Liver (tissue), 9 donors: ENCODE results near the gene IKBKG. TPM values are rescaled to one million over a fixed set of nuclear protein-coding genes. Genes with fewer than 3 reads are reported as not detected.

ENCODE experiments used
- DNase-seq: peaks from one replicate; pipeline ENCODE4 v3.0.0-alpha.2; 2017; ENCODE audit warnings: low spot score
- H3K27ac ChIP-seq, 2 donors: one replicate each; pipeline ENCODE4 v1.7.0; 2013; ENCODE audit warnings: inconsistent platforms in 2 of 2, low read length in 2 of 2, control low read depth in 1 of 2, low read depth in 1 of 2, mild to moderate bottlenecking in 1 of 2
- H3K27me3 ChIP-seq, 4 donors: one replicate each; pipeline versions ENCODE4 v1.6.1 to v1.7.0; 2013; ENCODE audit warnings: low read length in 3 of 4, inconsistent platforms in 1 of 4, mild to moderate bottlenecking in 1 of 4, moderate library complexity in 1 of 4; ENCODE audit not compliant: control insufficient read depth in 4 of 4, insufficient read depth in 4 of 4
- H3K36me3 ChIP-seq, 4 donors: one replicate each; pipeline versions ENCODE4 v1.6.1 to v1.7.0; 2013; ENCODE audit warnings: low read length in 3 of 4, mild to moderate bottlenecking in 3 of 4, low read depth in 1 of 4, moderate library complexity in 1 of 4; ENCODE audit not compliant: control insufficient read depth in 4 of 4, insufficient read depth in 3 of 4
- H3K4me1 ChIP-seq, 4 donors: one replicate each; pipeline versions ENCODE4 v1.6.1 to v1.7.0; 2013; ENCODE audit warnings: low read length in 3 of 4, mild to moderate bottlenecking in 3 of 4, moderate library complexity in 1 of 4; ENCODE audit not compliant: control insufficient read depth in 4 of 4, insufficient read depth in 4 of 4
- H3K4me3 ChIP-seq, 3 donors: one replicate each; pipeline versions ENCODE4 v1.6.1 to v1.7.0; 2013; ENCODE audit warnings: low read length in 3 of 3, control low read depth in 1 of 3, low read depth in 1 of 3, mild to moderate bottlenecking in 1 of 3
- H3K9ac ChIP-seq, 2 donors: one replicate each; pipeline ENCODE4 v1.7.0; 2013; ENCODE audit warnings: low read length in 2 of 2, mild to moderate bottlenecking in 2 of 2, moderate library complexity in 2 of 2, control low read depth in 1 of 2, low read depth in 1 of 2
- H3K9me3 ChIP-seq, 4 donors: one replicate each; pipeline versions ENCODE4 v1.6.1 to v1.7.0; 2013; ENCODE audit warnings: low read length in 3 of 4; ENCODE audit not compliant: control insufficient read depth in 4 of 4
- EGR1 ChIP-seq, 2 donors: IDR thresholded peaks; 2 replicates each; pipeline ENCODE4 v1.6.1; 2016 to 2018; ENCODE audit warnings: antibody characterized with exemption in 2 of 2, low read depth in 2 of 2
- FOXA1 ChIP-seq: IDR thresholded peaks from 2 replicates; pipeline ENCODE4 v1.6.1; 2016; ENCODE audit warnings: antibody characterized with exemption
- FOXA2 ChIP-seq: IDR thresholded peaks from 2 replicates; pipeline ENCODE4 v1.6.1; 2016; ENCODE audit warnings: antibody characterized with exemption
- GABPA ChIP-seq, 2 donors: IDR thresholded peaks in 1 of 2; conservative IDR thresholded peaks in 1 of 2; 2 replicates each; pipeline ENCODE4 v1.6.1; 2016; ENCODE audit warnings: antibody characterized with exemption in 2 of 2, mild to moderate bottlenecking in 1 of 2, moderate library complexity in 1 of 2
- HNF4A ChIP-seq, 2 donors: conservative IDR thresholded peaks; 2 replicates each; pipeline ENCODE4 v1.6.1; 2016; ENCODE audit warnings: antibody characterized with exemption in 2 of 2, mild to moderate bottlenecking in 2 of 2
- HNF4G ChIP-seq: IDR thresholded peaks from 2 replicates; pipeline ENCODE4 v1.6.1; 2016; ENCODE audit warnings: antibody characterized with exemption
- JUND ChIP-seq, 2 donors: IDR thresholded peaks; 2 replicates each; pipeline ENCODE4 v1.6.1; 2016; ENCODE audit warnings: antibody characterized with exemption in 2 of 2
- TAF1 ChIP-seq: conservative IDR thresholded peaks from 2 replicates; pipeline ENCODE4 v1.6.1; 2016; ENCODE audit warnings: antibody characterized with exemption, mild to moderate bottlenecking
- YY1 ChIP-seq: IDR thresholded peaks from 2 replicates; pipeline ENCODE4 v1.6.1; 2016; ENCODE audit warnings: antibody characterized with exemption, mild to moderate bottlenecking
- WGBS: extraction: QIAGEN DNeasy Blood & Tissue Kit; methylation state at CpG from one replicate; pipeline ENCODE4 v1.1.7; 2013; 5-methylcytosine and 5-hydroxymethylcytosine counted together
- polyA plus RNA-seq, 2 donors: library from polyadenylated mRNA; stranded (reverse) in 1 of 2; unstranded in 1 of 2; fragments of 200-250 nt in 1 of 2; fragments of >200 nt in 1 of 2; fragmentation: Nextera tagmentation in 1 of 2; extraction: Ambion mirVana in 1 of 2; gene quantifications; one replicate each; pipeline versions ENCODE4 v1.2.1 to v1.2.3, GENCODE V29; 2013 to 2015
- total RNA-seq, 2 donors: library from RNA; depleted of rRNA; stranded (reverse); fragments of >200 nt; gene quantifications; one replicate each; pipeline ENCODE4 v1.2.3, GENCODE V29; 2014
- TF ChIP-seq, protein P1 (sequence below): fragments of 150-350 bp; IDR thresholded peaks from 2 replicates; pipeline ENCODE4 v1.5.1; 2017; ENCODE audit warnings: improper control_type of control experiment, low read depth, low read length; ENCODE audit not compliant: missing input control
- TF ChIP-seq, protein P2 (sequence below): IDR thresholded peaks from 2 replicates; pipeline ENCODE4 v1.6.1; 2016; ENCODE audit warnings: antibody characterized with exemption, mild to moderate bottlenecking
- TF ChIP-seq, protein P3 (sequence below): IDR thresholded peaks from 2 replicates; pipeline ENCODE4 v1.6.1; 2016; ENCODE audit warnings: antibody characterized with exemption
- TF ChIP-seq, protein P4 (sequence below): IDR thresholded peaks from 2 replicates; pipeline ENCODE4 v1.6.1; 2016; ENCODE audit warnings: antibody characterized with exemption
- TF ChIP-seq, protein P5 (sequence below): IDR thresholded peaks from 2 replicates; pipeline ENCODE4 v1.6.1; 2016; ENCODE audit warnings: antibody characterized with exemption
- donor health status: healthy.
- donor health status: healthy.
- donor health status: healthy.
- donor health status: healthy.
- donor health status: healthy.

The IKBKG gene
- total and polyA plus RNA-seq, 4 donors: 17.1 to 74.1 (median 36.0) TPM

DNA sequence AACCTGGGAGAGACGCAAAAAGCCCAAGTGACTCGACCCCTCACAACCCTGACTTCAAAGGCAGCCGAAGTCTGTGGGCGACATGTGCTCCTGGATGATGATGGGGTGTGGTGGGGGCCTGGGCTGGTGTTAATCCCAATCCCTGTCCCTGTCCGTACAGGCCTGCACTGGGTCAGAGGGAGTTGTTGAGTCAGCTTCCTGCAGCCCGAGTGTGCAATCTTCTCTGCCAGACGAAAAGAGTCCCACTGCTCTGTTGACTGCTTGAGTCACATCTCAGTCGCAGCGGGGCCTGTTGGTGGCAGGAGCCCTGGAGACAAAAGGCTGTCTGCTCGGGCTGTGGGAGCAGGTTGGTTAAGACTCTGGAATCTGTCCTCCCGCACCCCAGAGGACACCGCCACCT is 41.7 kb upstream of the IKBKG start:
- 89% methylated on average over 12 of the region's 12 CpGs for WGBS
- no peak overlapping the region for H3K4me3 ChIP-seq
- H3K36me3 ChIP-seq: peaks cover 4 to 24% (median 5%) of the 10 kb centered on the region in 4 donors
- DNase-seq: no peak
- no peak overlapping the region for H3K27ac ChIP-seq
- H3K9ac ChIP-seq: no peak overlapping the region
- no peaks in the 10 kb centered on the region for H3K27me3 ChIP-seq
- H3K9me3 ChIP-seq: peaks cover 0 to 3% (median 0%) of the 10 kb centered on the region in 4 donors
- H3K4me1 ChIP-seq: no peaks in the 10 kb centered on the region
- TF ChIP-seq TAF1 (no peak), FOXA2 (no peak), HNF4G (no peak), FOXA1 (no peak), JUND (IDR thresholded peaks at IDR 0.05) (no peak), YY1 (no peak), GABPA (IDR thresholded peaks at IDR 0.05 in 1 of 2, conservative IDR thresholded peaks at IDR 0.05 in 1 of 2) (no peak), HNF4A (conservative IDR thresholded peaks at IDR 0.05) (no peak), EGR1 (IDR thresholded peaks at IDR 0.05; ENCODE audit: low read depth in 2 of 2) (no peak)
- TF ChIP-seq, protein P1, sequence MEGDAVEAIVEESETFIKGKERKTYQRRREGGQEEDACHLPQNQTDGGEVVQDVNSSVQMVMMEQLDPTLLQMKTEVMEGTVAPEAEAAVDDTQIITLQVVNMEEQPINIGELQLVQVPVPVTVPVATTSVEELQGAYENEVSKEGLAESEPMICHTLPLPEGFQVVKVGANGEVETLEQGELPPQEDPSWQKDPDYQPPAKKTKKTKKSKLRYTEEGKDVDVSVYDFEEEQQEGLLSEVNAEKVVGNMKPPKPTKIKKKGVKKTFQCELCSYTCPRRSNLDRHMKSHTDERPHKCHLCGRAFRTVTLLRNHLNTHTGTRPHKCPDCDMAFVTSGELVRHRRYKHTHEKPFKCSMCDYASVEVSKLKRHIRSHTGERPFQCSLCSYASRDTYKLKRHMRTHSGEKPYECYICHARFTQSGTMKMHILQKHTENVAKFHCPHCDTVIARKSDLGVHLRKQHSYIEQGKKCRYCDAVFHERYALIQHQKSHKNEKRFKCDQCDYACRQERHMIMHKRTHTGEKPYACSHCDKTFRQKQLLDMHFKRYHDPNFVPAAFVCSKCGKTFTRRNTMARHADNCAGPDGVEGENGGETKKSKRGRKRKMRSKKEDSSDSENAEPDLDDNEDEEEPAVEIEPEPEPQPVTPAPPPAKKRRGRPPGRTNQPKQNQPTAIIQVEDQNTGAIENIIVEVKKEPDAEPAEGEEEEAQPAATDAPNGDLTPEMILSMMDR: no peak
- TF ChIP-seq, protein P2, sequence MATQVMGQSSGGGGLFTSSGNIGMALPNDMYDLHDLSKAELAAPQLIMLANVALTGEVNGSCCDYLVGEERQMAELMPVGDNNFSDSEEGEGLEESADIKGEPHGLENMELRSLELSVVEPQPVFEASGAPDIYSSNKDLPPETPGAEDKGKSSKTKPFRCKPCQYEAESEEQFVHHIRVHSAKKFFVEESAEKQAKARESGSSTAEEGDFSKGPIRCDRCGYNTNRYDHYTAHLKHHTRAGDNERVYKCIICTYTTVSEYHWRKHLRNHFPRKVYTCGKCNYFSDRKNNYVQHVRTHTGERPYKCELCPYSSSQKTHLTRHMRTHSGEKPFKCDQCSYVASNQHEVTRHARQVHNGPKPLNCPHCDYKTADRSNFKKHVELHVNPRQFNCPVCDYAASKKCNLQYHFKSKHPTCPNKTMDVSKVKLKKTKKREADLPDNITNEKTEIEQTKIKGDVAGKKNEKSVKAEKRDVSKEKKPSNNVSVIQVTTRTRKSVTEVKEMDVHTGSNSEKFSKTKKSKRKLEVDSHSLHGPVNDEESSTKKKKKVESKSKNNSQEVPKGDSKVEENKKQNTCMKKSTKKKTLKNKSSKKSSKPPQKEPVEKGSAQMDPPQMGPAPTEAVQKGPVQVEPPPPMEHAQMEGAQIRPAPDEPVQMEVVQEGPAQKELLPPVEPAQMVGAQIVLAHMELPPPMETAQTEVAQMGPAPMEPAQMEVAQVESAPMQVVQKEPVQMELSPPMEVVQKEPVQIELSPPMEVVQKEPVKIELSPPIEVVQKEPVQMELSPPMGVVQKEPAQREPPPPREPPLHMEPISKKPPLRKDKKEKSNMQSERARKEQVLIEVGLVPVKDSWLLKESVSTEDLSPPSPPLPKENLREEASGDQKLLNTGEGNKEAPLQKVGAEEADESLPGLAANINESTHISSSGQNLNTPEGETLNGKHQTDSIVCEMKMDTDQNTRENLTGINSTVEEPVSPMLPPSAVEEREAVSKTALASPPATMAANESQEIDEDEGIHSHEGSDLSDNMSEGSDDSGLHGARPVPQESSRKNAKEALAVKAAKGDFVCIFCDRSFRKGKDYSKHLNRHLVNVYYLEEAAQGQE: no peak
- TF ChIP-seq, protein P3, sequence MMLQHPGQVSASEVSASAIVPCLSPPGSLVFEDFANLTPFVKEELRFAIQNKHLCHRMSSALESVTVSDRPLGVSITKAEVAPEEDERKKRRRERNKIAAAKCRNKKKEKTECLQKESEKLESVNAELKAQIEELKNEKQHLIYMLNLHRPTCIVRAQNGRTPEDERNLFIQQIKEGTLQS: no peak
- TF ChIP-seq, protein P4, sequence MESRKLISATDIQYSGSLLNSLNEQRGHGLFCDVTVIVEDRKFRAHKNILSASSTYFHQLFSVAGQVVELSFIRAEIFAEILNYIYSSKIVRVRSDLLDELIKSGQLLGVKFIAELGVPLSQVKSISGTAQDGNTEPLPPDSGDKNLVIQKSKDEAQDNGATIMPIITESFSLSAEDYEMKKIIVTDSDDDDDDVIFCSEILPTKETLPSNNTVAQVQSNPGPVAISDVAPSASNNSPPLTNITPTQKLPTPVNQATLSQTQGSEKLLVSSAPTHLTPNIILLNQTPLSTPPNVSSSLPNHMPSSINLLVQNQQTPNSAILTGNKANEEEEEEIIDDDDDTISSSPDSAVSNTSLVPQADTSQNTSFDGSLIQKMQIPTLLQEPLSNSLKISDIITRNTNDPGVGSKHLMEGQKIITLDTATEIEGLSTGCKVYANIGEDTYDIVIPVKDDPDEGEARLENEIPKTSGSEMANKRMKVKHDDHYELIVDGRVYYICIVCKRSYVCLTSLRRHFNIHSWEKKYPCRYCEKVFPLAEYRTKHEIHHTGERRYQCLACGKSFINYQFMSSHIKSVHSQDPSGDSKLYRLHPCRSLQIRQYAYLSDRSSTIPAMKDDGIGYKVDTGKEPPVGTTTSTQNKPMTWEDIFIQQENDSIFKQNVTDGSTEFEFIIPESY: no peak
- TF ChIP-seq, protein P5, sequence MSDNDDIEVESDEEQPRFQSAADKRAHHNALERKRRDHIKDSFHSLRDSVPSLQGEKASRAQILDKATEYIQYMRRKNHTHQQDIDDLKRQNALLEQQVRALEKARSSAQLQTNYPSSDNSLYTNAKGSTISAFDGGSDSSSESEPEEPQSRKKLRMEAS: no peak
